CD14-positive monocyte (primary cell): ENCODE measurements around the gene NID1. TPM values are rescaled to one million over a fixed set of nuclear protein-coding genes. Genes with fewer than 3 reads are reported as not detected.

Experiments used
- DNase-seq, 3 donors: peaks; one replicate each; pipeline ENCODE4 v3.0.0-alpha.2; 2011 to 2022
- H2AFZ ChIP-seq: 2 replicates; pipeline ENCODE4 v1.6.0; 2012; ENCODE audit warnings: mild to moderate bottlenecking, low read depth, low read length, inconsistent platforms; ENCODE audit not compliant: insufficient read depth, poor library complexity, severe bottlenecking
- H3K27ac ChIP-seq, 2 donors: 1 replicate in 1 of 2; 2 replicates in 1 of 2; pipeline ENCODE4 v1.5.1; 2012 to 2013; ENCODE audit warnings: low read length in 2 of 2, control low read depth in 1 of 2, inconsistent platforms in 1 of 2, low read depth in 1 of 2, mild to moderate bottlenecking in 1 of 2
- H3K27me3 ChIP-seq, 2 donors: one replicate each; pipeline versions ENCODE4 v1.6.0 to v1.6.1; 2011 to 2013; ENCODE audit warnings: low read length in 2 of 2; ENCODE audit not compliant: control insufficient read depth in 2 of 2, insufficient read depth in 2 of 2
- H3K36me3 ChIP-seq, 2 donors: replicated peaks in 1 of 2; 1 replicate in 1 of 2; 2 replicates in 1 of 2; pipeline versions ENCODE4 v1.5.1 to v1.6.1; 2012 to 2013; ENCODE audit warnings: low read length in 2 of 2, control low read depth in 1 of 2, inconsistent platforms in 1 of 2, mild to moderate bottlenecking in 1 of 2; ENCODE audit not compliant: insufficient read depth in 2 of 2, control insufficient read depth in 1 of 2
- H3K4me1 ChIP-seq, 2 donors: 1 replicate in 1 of 2; 2 replicates in 1 of 2; pipeline versions ENCODE4 v1.5.1 to v1.6.1; 2012 to 2013; ENCODE audit warnings: low read length in 2 of 2, control low read depth in 1 of 2, inconsistent platforms in 1 of 2, mild to moderate bottlenecking in 1 of 2, moderate library complexity in 1 of 2; ENCODE audit not compliant: insufficient read depth in 2 of 2, control insufficient read depth in 1 of 2
- H3K4me2 ChIP-seq: replicated peaks from 2 replicates; pipeline ENCODE3; 2012; ENCODE audit warnings: low read length, moderate library complexity, mild to moderate bottlenecking; ENCODE audit not compliant: poor library complexity, severe bottlenecking; ENCODE audit errors: extremely low read depth
- H3K4me3 ChIP-seq, 3 experiments: fragments of 200-600 bp in 1 of 3; sonication (generic) in 1 of 3; replicated peaks in 1 of 3; 1 replicate in 2 of 3; 2 replicates in 1 of 3; pipeline ENCODE4 v1.5.1; 2011 to 2013; ENCODE audit warnings: low read length in 3 of 3, mild to moderate bottlenecking in 3 of 3, control low read depth in 2 of 3, low read depth in 2 of 3, inconsistent platforms in 1 of 3, moderate library complexity in 1 of 3
- H3K79me2 ChIP-seq: 2 replicates; pipeline ENCODE4 v1.6.0; 2012; ENCODE audit warnings: mild to moderate bottlenecking, control low read depth, inconsistent platforms, low read length, moderate library complexity; ENCODE audit not compliant: insufficient read depth
- H3K9ac ChIP-seq: 2 replicates; pipeline ENCODE4 v1.6.0; 2017; ENCODE audit warnings: low read length, mild to moderate bottlenecking; ENCODE audit not compliant: insufficient read depth, poor library complexity, severe bottlenecking
- H3K9me3 ChIP-seq, 2 donors: replicated peaks in 1 of 2; 1 replicate in 1 of 2; 2 replicates in 1 of 2; pipeline versions ENCODE4 v1.5.1 to v1.6.1; 2012 to 2013; ENCODE audit warnings: low read length in 2 of 2, control low read depth in 1 of 2; ENCODE audit not compliant: control insufficient read depth in 1 of 2, insufficient read depth in 1 of 2
- H4K20me1 ChIP-seq: 2 replicates; pipeline ENCODE4 v1.6.0; 2012; ENCODE audit warnings: mild to moderate bottlenecking, low read length, control low read depth, moderate library complexity; ENCODE audit not compliant: insufficient read depth
- H3K27ac Mint-ChIP-seq, 7 donors: one replicate each; pipeline ENCODE4 v1.8.0; 2020; ENCODE audit warnings: mild to moderate bottlenecking in 7 of 7, mixed read lengths in 7 of 7, moderate library complexity in 6 of 7, inconsistent platforms in 2 of 7
- H3K27me3 Mint-ChIP-seq, 3 donors: one replicate each; pipeline ENCODE4 v1.8.0; 2021 to 2022; ENCODE audit warnings: low read depth in 3 of 3, mild to moderate bottlenecking in 3 of 3, mixed read lengths in 3 of 3, moderate library complexity in 3 of 3, inconsistent platforms in 1 of 3
- H3K36me3 Mint-ChIP-seq, 2 donors: one replicate each; pipeline ENCODE4 v1.8.0; 2020; ENCODE audit warnings: mixed read lengths in 2 of 2, inconsistent platforms in 1 of 2, mild to moderate bottlenecking in 1 of 2
- H3K4me1 Mint-ChIP-seq: one replicate; pipeline ENCODE4 v1.8.0; 2020; ENCODE audit warnings: mild to moderate bottlenecking, mixed read lengths
- H3K4me3 Mint-ChIP-seq, 2 donors: one replicate each; pipeline ENCODE4 v1.8.0; 2020; ENCODE audit warnings: mild to moderate bottlenecking in 2 of 2, mixed read lengths in 2 of 2, moderate library complexity in 1 of 2
- H3K9me3 Mint-ChIP-seq, 7 donors: one replicate each; pipeline ENCODE4 v1.8.0; 2020 to 2022; ENCODE audit warnings: mixed read lengths in 7 of 7, mild to moderate bottlenecking in 6 of 7, moderate library complexity in 6 of 7, inconsistent platforms in 2 of 7
- WGBS: methylation state at CpG from one replicate; pipeline ENCODE4 v1.1.5; 2013; ENCODE audit warnings: missing lambda C conversion rate; ENCODE audit not compliant: insufficient coverage; 5-methylcytosine and 5-hydroxymethylcytosine counted together
- intact Hi-C, 2 donors: fragments of 100-400 bp; cut with micrococcal nuclease; formaldehyde crosslinking; loops; one replicate each; pipeline versions ENCODE4 v1.15.0 to v1.15.1; 2023
- polyA plus RNA-seq, 3 donors: library from polyadenylated mRNA; depleted of rRNA in 1 of 3; unstranded in 2 of 3; stranded (reverse) in 1 of 3; fragments of 300-500 nt in 2 of 3; fragments of >200 nt in 1 of 3; fragmentation: Illumina TruSeq in 2 of 3; gene quantifications; 1 replicate in 2 of 3; 2 replicates in 1 of 3; pipeline ENCODE4 v1.2.3, GENCODE V29; 2012 to 2021
- TF ChIP-seq, protein P1 (sequence below): fragments of 200-600 bp; IDR thresholded peaks from one replicate; pipeline ENCODE4 v1.8.0; 2022; ENCODE audit warnings: antibody characterized with exemption, mild to moderate bottlenecking

The NID1 gene
- polyA plus RNA-seq, 3 donors, result 6.8 to 19.7 (median 14.4) TPM

DNA sequence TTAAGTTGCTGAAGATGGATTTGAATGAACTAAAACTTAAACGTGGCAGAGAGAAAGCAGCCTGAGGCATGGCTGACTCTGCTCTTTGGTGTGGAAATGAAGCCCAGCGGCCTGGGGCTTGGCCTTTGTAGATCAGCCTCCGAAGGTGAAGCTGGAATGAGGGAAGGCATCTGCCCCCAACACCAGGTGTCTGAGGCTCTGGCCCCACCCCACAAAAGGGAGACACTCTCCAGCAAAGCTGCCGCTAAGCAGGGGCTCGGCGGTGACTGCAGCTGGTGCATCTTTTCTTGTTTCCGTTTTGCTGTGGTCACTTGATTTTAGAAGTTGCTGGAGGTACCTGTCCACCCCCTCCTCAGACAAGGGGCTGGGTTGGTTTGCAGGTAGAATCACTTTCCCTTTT, 38.2 kb upstream of the NID1 start:
- no peak overlapping the region for H3K4me3 Mint-ChIP-seq
- intact Hi-C loops, result loop anchor here (10.0 kb wide), 4 partner anchors 182 to 1282 kb away; partner anchors contain the start of genes LGALS8 (in 2 of the 2) and ERO1B (in 1 of the 2)
- no peak overlapping the region for H2AFZ ChIP-seq
- H3K27me3 Mint-ChIP-seq, result peaks cover 1 to 2% (median 2%) of the 10 kb centered on the region in 3 donors
- no peak overlapping the region for H3K4me2 ChIP-seq
- peaks cover 0 to under 1% (median 0%) of the 10 kb centered on the region in 7 donors for H3K9me3 Mint-ChIP-seq
- WGBS, result 0% methylated on average over 1 of the region's 7 CpGs
- peaks cover 4% of the 10 kb centered on the region for H3K4me1 Mint-ChIP-seq
- no peaks in the 10 kb centered on the region for H3K27me3 ChIP-seq
- H3K4me1 ChIP-seq, result peaks cover 0 to 2% of the 10 kb centered on the region in 2 donors
- no peak overlapping the region for H3K9ac ChIP-seq
- no peaks in the 10 kb centered on the region for H3K79me2 ChIP-seq
- no peaks in the 10 kb centered on the region for H3K36me3 ChIP-seq
- no peak overlapping the region for H3K4me3 ChIP-seq
- TF ChIP-seq, protein P1, sequence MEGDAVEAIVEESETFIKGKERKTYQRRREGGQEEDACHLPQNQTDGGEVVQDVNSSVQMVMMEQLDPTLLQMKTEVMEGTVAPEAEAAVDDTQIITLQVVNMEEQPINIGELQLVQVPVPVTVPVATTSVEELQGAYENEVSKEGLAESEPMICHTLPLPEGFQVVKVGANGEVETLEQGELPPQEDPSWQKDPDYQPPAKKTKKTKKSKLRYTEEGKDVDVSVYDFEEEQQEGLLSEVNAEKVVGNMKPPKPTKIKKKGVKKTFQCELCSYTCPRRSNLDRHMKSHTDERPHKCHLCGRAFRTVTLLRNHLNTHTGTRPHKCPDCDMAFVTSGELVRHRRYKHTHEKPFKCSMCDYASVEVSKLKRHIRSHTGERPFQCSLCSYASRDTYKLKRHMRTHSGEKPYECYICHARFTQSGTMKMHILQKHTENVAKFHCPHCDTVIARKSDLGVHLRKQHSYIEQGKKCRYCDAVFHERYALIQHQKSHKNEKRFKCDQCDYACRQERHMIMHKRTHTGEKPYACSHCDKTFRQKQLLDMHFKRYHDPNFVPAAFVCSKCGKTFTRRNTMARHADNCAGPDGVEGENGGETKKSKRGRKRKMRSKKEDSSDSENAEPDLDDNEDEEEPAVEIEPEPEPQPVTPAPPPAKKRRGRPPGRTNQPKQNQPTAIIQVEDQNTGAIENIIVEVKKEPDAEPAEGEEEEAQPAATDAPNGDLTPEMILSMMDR, result no peak
- no peak for DNase-seq
- no peaks in the 10 kb centered on the region for H4K20me1 ChIP-seq
- no peaks in the 10 kb centered on the region for H3K9me3 ChIP-seq
- no peak overlapping the region for H3K27ac ChIP-seq
- no peak overlapping the region for H3K27ac Mint-ChIP-seq
- H3K36me3 Mint-ChIP-seq, result no peaks in the 10 kb centered on the region

DNA sequence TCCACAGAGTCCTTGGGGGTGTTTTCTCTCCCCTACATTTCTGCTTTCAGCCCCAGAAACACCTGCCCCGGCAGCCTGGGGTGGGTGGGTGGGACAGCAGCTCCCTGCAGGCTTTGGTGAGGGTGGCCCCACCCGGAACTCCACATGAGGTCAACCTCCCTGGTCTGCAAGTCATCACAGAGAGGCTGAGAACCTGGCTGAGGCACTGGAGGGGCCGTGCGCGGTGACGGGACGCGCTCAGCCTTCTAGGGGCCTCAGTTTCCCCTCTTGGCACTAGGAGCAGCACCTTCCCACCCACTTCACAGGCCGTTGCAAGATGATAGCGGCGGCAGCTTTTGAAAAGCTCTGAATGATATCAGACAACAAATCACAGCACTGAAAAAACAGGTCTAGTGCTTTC, 37.7 kb upstream of the NID1 start:
- Histone ChIP-seq H3K4me3 (no peak overlapping the region), H3K79me2 (no peaks in the 10 kb centered on the region), H2AFZ (no peak overlapping the region), H3K27me3 (no peaks in the 10 kb centered on the region), H4K20me1 (no peaks in the 10 kb centered on the region), H3K4me2 (no peak overlapping the region), H3K9ac (no peak overlapping the region), H3K27ac (no peak overlapping the region), H3K9me3 (no peaks in the 10 kb centered on the region), H3K4me1 (peaks cover 4 to 6% of the 10 kb centered on the region in 2 donors), H3K36me3 (no peaks in the 10 kb centered on the region)
- intact Hi-C loops, result loop anchor here (10.0 kb wide), 4 partner anchors 182 to 1282 kb away; partner anchors contain the start of genes LGALS8 (in 2 of the 2) and ERO1B (in 1 of the 2)
- H3K27me3 Mint-ChIP-seq, result peaks cover 0 to 2% (median 1%) of the 10 kb centered on the region in 3 donors
- H3K9me3 Mint-ChIP-seq, result peaks cover 0 to 5% (median 0%) of the 10 kb centered on the region in 7 donors
- 90% methylated on average over 7 of the region's 11 CpGs for WGBS
- no peaks in the 10 kb centered on the region for H3K36me3 Mint-ChIP-seq
- H3K27ac Mint-ChIP-seq, result no peak overlapping the region
- H3K4me3 Mint-ChIP-seq, result no peak overlapping the region
- TF ChIP-seq, protein P1, result no peak
- H3K4me1 Mint-ChIP-seq, result peaks cover 6% of the 10 kb centered on the region
- DNase-seq, result no peak
